Bronchial smooth muscle cell (primary cell): ENCODE results near the gene ARL8A. TPM values are rescaled to one million over a fixed set of nuclear protein-coding genes. Genes with fewer than 3 reads are reported as not detected.

Source experiments
- total RNA-seq: library from RNA; depleted of rRNA; stranded (reverse); fragments of >200 nt; gene quantifications from 2 replicates; pipeline ENCODE4 v1.2.1, GENCODE V29; 2014

Gene ARL8A
- 11.8 and 13.5 TPM in 2 replicates for total RNA-seq

GRCh38 chr1:202144402-202145067 lies at the start of gene ARL8A:
Gene ARL8A (minus strand): TSS chr1:202144737. CDS start chr1:202144572, 165 bp downstream.

GRCh38 chr1:202193614-202194327 lies 49.2 kb upstream of the ARL8A start, which contains the start of gene LGR6:
Gene LGR6 (plus strand): TSS chr1:202193799. CDS start chr1:202193990, 191 bp downstream.

GRCh38 chr1:202160377-202160940 lies 15.9 kb upstream of the ARL8A start, which contains the start of gene PTPN7:
Gene PTPN7 (minus strand): TSS chr1:202160602. CDS start chr1:202159402, 1,200 bp downstream.

GRCh38 chr1:202122639-202123335 lies 21.8 kb downstream of the ARL8A start, which contains the start of gene GPR37L1:
Gene GPR37L1 (plus strand): TSS chr1:202122917. CDS start chr1:202122964, 47 bp downstream.

Other genes with a start within 250 kb of the ARL8A start
- gene LMOD1, start 198.2 kb downstream of the ARL8A start, total RNA-seq, result 3.5 and 11.8 TPM in 2 replicates
- gene TIMM17A, start 189.2 kb downstream of the ARL8A start, total RNA-seq, result 28.7 and 44.0 TPM in 2 replicates
- 33.3 and 43.0 TPM in 2 replicates for gene RNPEP, start 162.1 kb downstream of the ARL8A start, total RNA-seq
- under 0.01 and 0.17 TPM in 2 replicates for gene ELF3, start 134.2 kb downstream of the ARL8A start, total RNA-seq
- under 0.01 TPM in 1 of 2 replicates, not detected in the other for gene GPR37L1, start 21.8 kb downstream of the ARL8A start, total RNA-seq
- not detected in 2 replicates for gene PTPN7, start 15.9 kb upstream of the ARL8A start, total RNA-seq
- gene LGR6, start 49.1 kb upstream of the ARL8A start, total RNA-seq, result not detected in 2 replicates
- 4.7 and 7.1 TPM in 2 replicates for gene UBE2T, start 197.2 kb upstream of the ARL8A start, total RNA-seq
- 9.6 and 14.6 TPM in 2 replicates for gene PPP1R12B, start 204.0 kb upstream of the ARL8A start, total RNA-seq